Vagina (tissue), 2 donors: Measurements from ENCODE around the gene SMG9. TPM values are rescaled to one million over a fixed set of nuclear protein-coding genes. Genes with fewer than 3 reads are reported as not detected.
"Not testable (repeated sequence)": the region's sequence is repeated elsewhere in the genome, so short reads cannot be mapped to it uniquely, and the experiment has no call there.

Experiments
- DNase-seq, 2 donors: peaks; one replicate each; pipeline ENCODE4 v3.0.0-alpha.2; 2017; ENCODE audit errors: extremely low spot score in 2 of 2
- H3K27ac ChIP-seq: fragments of 200-600 bp; sonication (generic); one replicate; pipeline ENCODE4 v1.5.1; 2019
- H3K27me3 ChIP-seq: fragments of 200-600 bp; sonication (generic); one replicate; pipeline ENCODE4 v1.5.1; 2019
- H3K36me3 ChIP-seq, 2 donors: fragments of 200-600 bp; sonication (generic); one replicate each; pipeline ENCODE4 v1.5.1; 2017 to 2019
- H3K4me1 ChIP-seq: fragments of 200-600 bp; sonication (generic); one replicate; pipeline ENCODE4 v1.5.1; 2019
- H3K4me3 ChIP-seq, 2 donors: fragments of 200-600 bp; sonication (generic); 1 replicate in 1 of 2; 2 replicates in 1 of 2; pipeline ENCODE4 v1.5.1; 2016 to 2019
- H3K9me3 ChIP-seq: fragments of 200-600 bp; sonication (generic); one replicate; pipeline ENCODE4 v1.5.1; 2019
- CTCF ChIP-seq, 3 experiments: fragments of 450-650 bp in 2 of 3; fragments of 200-600 bp in 1 of 3; sonication (generic) in 1 of 3; IDR thresholded peaks; one replicate each; pipeline ENCODE4 v1.5.1; 2017 to 2019; ENCODE audit warnings: antibody characterized with exemption in 3 of 3, mild to moderate bottlenecking in 2 of 3, moderate library complexity in 2 of 3
- POLR2A ChIP-seq, 2 donors: fragments of 450-650 bp; IDR thresholded peaks; one replicate each; pipeline ENCODE4 v1.6.1; 2017; ENCODE audit warnings: antibody characterized with exemption in 2 of 2, mild to moderate bottlenecking in 2 of 2, moderate library complexity in 2 of 2
- POLR2AphosphoS5 ChIP-seq, 2 donors: sonication (generic); formaldehyde crosslinking; IDR thresholded peaks; one replicate each; pipeline ENCODE4 v1.9.0; 2017; ENCODE audit warnings: antibody characterized with exemption in 2 of 2, mild to moderate bottlenecking in 2 of 2, low read depth in 1 of 2; ENCODE audit not compliant: insufficient read depth in 1 of 2
- intact Hi-C: fragments of 100-400 bp; cut with DNase I; formaldehyde crosslinking; loops from one replicate; pipeline ENCODE4 v1.15.1; 2023
- total RNA-seq: library from RNA; depleted of rRNA; stranded (reverse); fragments of >200 nt; gene quantifications from one replicate; pipeline ENCODE4 v1.2.3, GENCODE V29; 2016

The SMG9 gene
- total RNA-seq, 1 donor from 2014 or later, result 56.5 TPM

GRCh38 chr19:43767316-43767715 lies 12.6 kb upstream of the SMG9 start:
- no peak for TF ChIP-seq POLR2AphosphoS5 (IDR thresholded peaks at IDR 0.05; ENCODE audit: insufficient read depth in 1 of 2, low read depth in 1 of 2)
- no peak for TF ChIP-seq POLR2A (IDR thresholded peaks at IDR 0.05)
- TF ChIP-seq CTCF (IDR thresholded peaks at IDR 0.05), result no peak
- Histone ChIP-seq H3K27ac (no peak overlapping the region), H3K36me3 (no peaks in the 10 kb centered on the region), H3K9me3 (no peaks in the 10 kb centered on the region), H3K4me1 (peaks cover 16% of the 10 kb centered on the region), H3K4me3 (no peak overlapping the region), H3K27me3 (no peaks in the 10 kb centered on the region)
- intact Hi-C loops, result no loop called here
- no peak for DNase-seq

GRCh38 chr19:43766755-43767043 lies 11.9 kb upstream of the SMG9 start:
- no peak overlapping the region for H3K4me3 ChIP-seq
- TF ChIP-seq POLR2A (IDR thresholded peaks at IDR 0.05) (no peak), CTCF (IDR thresholded peaks at IDR 0.05) (no peak)
- no peak for DNase-seq
- intact Hi-C loops, result no loop called here
- H3K27ac ChIP-seq, result no peak overlapping the region
- peaks cover 16% of the 10 kb centered on the region for H3K4me1 ChIP-seq
- no peaks in the 10 kb centered on the region for H3K27me3 ChIP-seq
- no peaks in the 10 kb centered on the region for H3K9me3 ChIP-seq
- no peaks in the 10 kb centered on the region for H3K36me3 ChIP-seq

- TF ChIP-seq POLR2AphosphoS5 (IDR thresholded peaks at IDR 0.05; ENCODE audit: insufficient read depth in 1 of 2, low read depth in 1 of 2), result peak; percentile 70 to 74
- TF ChIP-seq POLR2A (IDR thresholded peaks at IDR 0.05), result no peak
- no peak overlapping the region for H3K4me3 ChIP-seq
- no peaks in the 10 kb centered on the region for H3K9me3 ChIP-seq
- H3K27ac ChIP-seq, result peak overlapping the region; percentile 53
- no peaks in the 10 kb centered on the region for H3K27me3 ChIP-seq
- peaks cover 16% of the 10 kb centered on the region for H3K4me1 ChIP-seq
- intact Hi-C loops, result no loop called here
- H3K36me3 ChIP-seq, result no peaks in the 10 kb centered on the region
- no peak for DNase-seq
Observed at GRCh38 chr19:43765109-43765876, 10.5 kb upstream of the SMG9 start.

GRCh38 chr19:43764684-43765083 lies 9.9 kb upstream of the SMG9 start:
- H3K27me3 ChIP-seq, H3K36me3 ChIP-seq, H3K4me3 ChIP-seq, intact Hi-C loops, DNase-seq, H3K9me3 ChIP-seq: not testable (repeated sequence)
- H3K4me1 ChIP-seq, result peaks cover 16% of the 10 kb centered on the region
- peak overlapping the region; percentile 49 for H3K27ac ChIP-seq

- Histone ChIP-seq H3K4me1 (peaks cover 22% of the 10 kb centered on the region), H3K9me3 (no peaks in the 10 kb centered on the region), H3K27me3 (no peaks in the 10 kb centered on the region), H3K27ac (no peak overlapping the region), H3K36me3 (no peaks in the 10 kb centered on the region), H3K4me3 (no peak overlapping the region)
- intact Hi-C loops, result no loop called here
- DNase-seq, result no peak
- TF ChIP-seq CTCF (IDR thresholded peaks at IDR 0.05) (no peak), POLR2AphosphoS5 (IDR thresholded peaks at IDR 0.05; ENCODE audit: insufficient read depth in 1 of 2, low read depth in 1 of 2) (no peak), POLR2A (IDR thresholded peaks at IDR 0.05) (no peak)
Observed at GRCh38 chr19:43763473-43763939, 8.7 kb upstream of the SMG9 start.

GRCh38 chr19:43762814-43763213 lies 8.1 kb upstream of the SMG9 start:
- Histone ChIP-seq H3K27ac (no peak overlapping the region), H3K4me3 (no peak overlapping the region)
- intact Hi-C loops, result no loop called here

More at GRCh38 chr19:43762814-43763213, 8.1 kb upstream of the SMG9 start:
- Histone ChIP-seq H3K36me3 (no peaks in the 10 kb centered on the region), H3K27me3 (no peaks in the 10 kb centered on the region), H3K9me3 (no peaks in the 10 kb centered on the region), H3K4me1 (peaks cover 22% of the 10 kb centered on the region)
- TF ChIP-seq POLR2A (IDR thresholded peaks at IDR 0.05) (no peak), POLR2AphosphoS5 (IDR thresholded peaks at IDR 0.05; ENCODE audit: insufficient read depth in 1 of 2, low read depth in 1 of 2) (no peak), CTCF (IDR thresholded peaks at IDR 0.05) (no peak)
- no peak for DNase-seq
